ENCODE data around the gene RPS21. TPM values are rescaled to one million over a fixed set of nuclear protein-coding genes. Genes with fewer than 3 reads are reported as not detected.
A peak's percentile ranks its signal among the peaks of the same experiment; 100 is the strongest.

RPS21 gene
- total and polyA plus RNA-seq, 9 of the 15 experiments (the other 6 are each of a cell fraction or from before 2014, with no cell fraction given), result 1,380 to 5,647 (median 3,091) TPM

DNA sequence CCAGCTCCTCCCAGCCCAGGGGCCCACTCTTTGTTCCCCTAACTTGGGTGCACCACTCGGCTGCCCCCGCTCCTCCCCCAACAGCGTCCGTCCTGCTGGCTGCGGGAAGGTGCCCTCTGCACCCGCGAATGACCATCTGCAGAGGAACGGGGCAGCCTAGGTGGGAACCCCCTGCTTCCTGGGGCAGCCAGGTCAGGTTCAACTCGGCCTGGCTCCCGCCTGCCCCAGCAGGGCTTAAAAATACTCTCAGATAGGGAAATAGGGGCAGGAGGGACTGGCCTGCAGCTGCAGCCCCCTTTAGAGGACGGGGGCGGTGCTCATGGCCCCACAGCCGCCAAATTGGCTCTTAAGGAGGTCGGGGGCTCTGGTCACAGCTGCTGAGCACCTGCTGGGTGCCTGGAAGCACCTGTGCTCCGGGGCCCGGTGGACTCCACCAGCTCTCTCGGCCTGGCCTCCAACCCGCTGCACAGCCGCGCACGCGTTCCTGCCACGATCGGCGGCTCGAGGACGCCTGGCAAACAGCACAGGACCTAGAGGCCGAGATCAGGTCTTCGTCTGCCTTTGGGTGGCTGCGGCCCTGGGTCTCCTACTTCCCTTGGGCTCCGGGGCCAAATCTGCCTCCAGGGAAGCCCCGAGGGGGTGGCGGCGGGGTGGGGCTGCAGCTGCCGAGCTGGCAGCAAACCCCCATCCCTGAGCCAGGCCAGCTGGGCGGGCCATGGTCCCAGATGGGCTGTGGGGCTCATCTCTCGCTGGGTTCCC, 19.1 kb upstream of the RPS21 start (continued):
- TF ChIP-seq, protein P1, sequence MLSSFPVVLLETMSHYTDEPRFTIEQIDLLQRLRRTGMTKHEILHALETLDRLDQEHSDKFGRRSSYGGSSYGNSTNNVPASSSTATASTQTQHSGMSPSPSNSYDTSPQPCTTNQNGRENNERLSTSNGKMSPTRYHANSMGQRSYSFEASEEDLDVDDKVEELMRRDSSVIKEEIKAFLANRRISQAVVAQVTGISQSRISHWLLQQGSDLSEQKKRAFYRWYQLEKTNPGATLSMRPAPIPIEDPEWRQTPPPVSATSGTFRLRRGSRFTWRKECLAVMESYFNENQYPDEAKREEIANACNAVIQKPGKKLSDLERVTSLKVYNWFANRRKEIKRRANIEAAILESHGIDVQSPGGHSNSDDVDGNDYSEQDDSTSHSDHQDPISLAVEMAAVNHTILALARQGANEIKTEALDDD (IDR thresholded peaks at IDR 0.05), result no peak
- TF ChIP-seq HMG20A (CRISPR knock-in tag; conservative IDR thresholded peaks at IDR 0.05), result no peak
- TF ChIP-seq, protein P2, sequence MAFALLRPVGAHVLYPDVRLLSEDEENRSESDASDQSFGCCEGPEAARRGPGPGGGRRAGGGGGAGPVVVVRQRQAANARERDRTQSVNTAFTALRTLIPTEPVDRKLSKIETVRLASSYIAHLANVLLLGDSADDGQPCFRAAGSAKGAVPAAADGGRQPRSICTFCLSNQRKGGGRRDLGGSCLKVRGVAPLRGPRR (CRISPR knock-in tag; IDR thresholded peaks at IDR 0.05), result no peak
- TF ChIP-seq, protein P3, sequence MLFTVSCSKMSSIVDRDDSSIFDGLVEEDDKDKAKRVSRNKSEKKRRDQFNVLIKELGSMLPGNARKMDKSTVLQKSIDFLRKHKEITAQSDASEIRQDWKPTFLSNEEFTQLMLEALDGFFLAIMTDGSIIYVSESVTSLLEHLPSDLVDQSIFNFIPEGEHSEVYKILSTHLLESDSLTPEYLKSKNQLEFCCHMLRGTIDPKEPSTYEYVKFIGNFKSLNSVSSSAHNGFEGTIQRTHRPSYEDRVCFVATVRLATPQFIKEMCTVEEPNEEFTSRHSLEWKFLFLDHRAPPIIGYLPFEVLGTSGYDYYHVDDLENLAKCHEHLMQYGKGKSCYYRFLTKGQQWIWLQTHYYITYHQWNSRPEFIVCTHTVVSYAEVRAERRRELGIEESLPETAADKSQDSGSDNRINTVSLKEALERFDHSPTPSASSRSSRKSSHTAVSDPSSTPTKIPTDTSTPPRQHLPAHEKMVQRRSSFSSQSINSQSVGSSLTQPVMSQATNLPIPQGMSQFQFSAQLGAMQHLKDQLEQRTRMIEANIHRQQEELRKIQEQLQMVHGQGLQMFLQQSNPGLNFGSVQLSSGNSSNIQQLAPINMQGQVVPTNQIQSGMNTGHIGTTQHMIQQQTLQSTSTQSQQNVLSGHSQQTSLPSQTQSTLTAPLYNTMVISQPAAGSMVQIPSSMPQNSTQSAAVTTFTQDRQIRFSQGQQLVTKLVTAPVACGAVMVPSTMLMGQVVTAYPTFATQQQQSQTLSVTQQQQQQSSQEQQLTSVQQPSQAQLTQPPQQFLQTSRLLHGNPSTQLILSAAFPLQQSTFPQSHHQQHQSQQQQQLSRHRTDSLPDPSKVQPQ (CRISPR knock-in tag; IDR thresholded peaks at IDR 0.05; ENCODE audit: borderline replicate concordance), result no peak
- TF ChIP-seq CTBP1 (IDR thresholded peaks at IDR 0.05; ENCODE audit: borderline replicate concordance), result no peak
- TF ChIP-seq KDM5B (IDR thresholded peaks at IDR 0.05; ENCODE audit: insufficient replicate concordance, low read depth, low read length), result peak; percentile 7
- TF ChIP-seq NUFIP1 (IDR thresholded peaks at IDR 0.05; ENCODE audit: partially characterized antibody), result no peak
- TF ChIP-seq ZNF217 (CRISPR knock-in tag; IDR thresholded peaks at IDR 0.05), result no peak
- no peak for TF ChIP-seq U2AF1 (optimal IDR thresholded peaks at IDR 0.05; ENCODE audit: low read depth, low read length)
- TF ChIP-seq, protein P4, sequence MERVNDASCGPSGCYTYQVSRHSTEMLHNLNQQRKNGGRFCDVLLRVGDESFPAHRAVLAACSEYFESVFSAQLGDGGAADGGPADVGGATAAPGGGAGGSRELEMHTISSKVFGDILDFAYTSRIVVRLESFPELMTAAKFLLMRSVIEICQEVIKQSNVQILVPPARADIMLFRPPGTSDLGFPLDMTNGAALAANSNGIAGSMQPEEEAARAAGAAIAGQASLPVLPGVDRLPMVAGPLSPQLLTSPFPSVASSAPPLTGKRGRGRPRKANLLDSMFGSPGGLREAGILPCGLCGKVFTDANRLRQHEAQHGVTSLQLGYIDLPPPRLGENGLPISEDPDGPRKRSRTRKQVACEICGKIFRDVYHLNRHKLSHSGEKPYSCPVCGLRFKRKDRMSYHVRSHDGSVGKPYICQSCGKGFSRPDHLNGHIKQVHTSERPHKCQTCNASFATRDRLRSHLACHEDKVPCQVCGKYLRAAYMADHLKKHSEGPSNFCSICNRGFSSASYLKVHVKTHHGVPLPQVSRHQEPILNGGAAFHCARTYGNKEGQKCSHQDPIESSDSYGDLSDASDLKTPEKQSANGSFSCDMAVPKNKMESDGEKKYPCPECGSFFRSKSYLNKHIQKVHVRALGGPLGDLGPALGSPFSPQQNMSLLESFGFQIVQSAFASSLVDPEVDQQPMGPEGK (CRISPR knock-in tag; IDR thresholded peaks at IDR 0.05; ENCODE audit: borderline replicate concordance), result no peak
